OCI-LY1 (cell line): ENCODE measurements around the gene MARCHF10.

ENCODE experiments used
- H2AFZ ChIP-seq: fragments of 200-600 bp; sonication (generic), shearing (Covaris generic); 2 replicates; pipeline ENCODE4 v1.6.0; 2014; ENCODE audit warnings: antibody characterized with exemption, mild to moderate bottlenecking, low read length
- H3F3A ChIP-seq: fragments of 200-600 bp; sonication (generic), shearing (Covaris generic); 2 replicates; pipeline ENCODE4 v1.6.0; 2014; ENCODE audit warnings: mild to moderate bottlenecking, antibody characterized with exemption, low read length, moderate library complexity; ENCODE audit not compliant: insufficient read depth
- H3K27ac ChIP-seq: fragments of 200-600 bp; sonication (generic); 2 replicates; pipeline ENCODE4 v1.5.1; 2014; ENCODE audit warnings: low read length, mixed run types, mild to moderate bottlenecking, low read depth; ENCODE audit not compliant: poor library complexity, severe bottlenecking
- H3K27me3 ChIP-seq: fragments of 200-600 bp; sonication (generic); 2 replicates; pipeline ENCODE4 v1.6.0; 2014; ENCODE audit warnings: antibody characterized with exemption, mild to moderate bottlenecking, low read length, moderate library complexity; ENCODE audit not compliant: insufficient read depth
- H3K36me3 ChIP-seq: fragments of 200-600 bp; sonication (generic); 2 replicates; pipeline ENCODE4 v1.6.1; 2014; ENCODE audit warnings: mild to moderate bottlenecking, antibody characterized with exemption, low read length, moderate library complexity, mixed read lengths; ENCODE audit not compliant: insufficient read depth
- H3K4me1 ChIP-seq: fragments of 200-600 bp; sonication (generic); 2 replicates; pipeline ENCODE4 v1.5.1; 2014; ENCODE audit warnings: mild to moderate bottlenecking, low read length, moderate library complexity; ENCODE audit not compliant: insufficient read depth, severe bottlenecking
- H3K4me2 ChIP-seq: fragments of 200-600 bp; sonication (generic), shearing (Covaris generic); 2 replicates; pipeline ENCODE4 v1.6.1; 2014; ENCODE audit warnings: low read length
- H3K4me3 ChIP-seq: fragments of 200-600 bp; sonication (generic); 2 replicates; pipeline ENCODE4 v1.5.1; 2014; ENCODE audit warnings: low read length, low read depth, mild to moderate bottlenecking, mixed read lengths; ENCODE audit not compliant: poor library complexity, severe bottlenecking
- H3K79me2 ChIP-seq: fragments of 200-600 bp; shearing (Covaris generic); 2 replicates; pipeline ENCODE4 v1.6.1; 2016; ENCODE audit warnings: mixed run types, low read length, mixed read lengths; ENCODE audit not compliant: insufficient read depth
- H3K9ac ChIP-seq: fragments of 200-600 bp; sonication (generic), shearing (Covaris generic); 2 replicates; pipeline ENCODE4 v1.6.1; 2014; ENCODE audit warnings: mild to moderate bottlenecking, low read length, mixed read lengths
- H3K9me2 ChIP-seq: fragments of 200-600 bp; sonication (generic), shearing (Covaris generic); 2 replicates; pipeline ENCODE4 v1.6.1; 2014; ENCODE audit warnings: low read depth, mild to moderate bottlenecking, low read length, mixed read lengths
- H3K9me3 ChIP-seq: fragments of 200-600 bp; shearing (Covaris generic); 2 replicates; pipeline ENCODE4 v1.6.1; 2014; ENCODE audit warnings: low read length, mixed read lengths
- H4K20me1 ChIP-seq: fragments of 200-600 bp; sonication (generic), shearing (Covaris generic); 2 replicates; pipeline ENCODE4 v1.6.0; 2016; ENCODE audit warnings: mild to moderate bottlenecking, low read length; ENCODE audit not compliant: insufficient read depth
- EZH2 ChIP-seq: fragments of 200-600 bp; sonication (generic), shearing (Covaris generic); IDR thresholded peaks from 2 replicates; pipeline ENCODE4 v1.8.0; 2017; ENCODE audit warnings: borderline replicate concordance, mixed run types, mild to moderate bottlenecking, antibody characterized with exemption, low read length, moderate library complexity, mixed read lengths
- TF ChIP-seq, protein P1 (sequence below): fragments of 200-600 bp; sonication (generic), shearing (Covaris generic); IDR thresholded peaks from 2 replicates; pipeline ENCODE4 v1.5.1; 2017; ENCODE audit warnings: mild to moderate bottlenecking, antibody characterized with exemption, low read length, moderate library complexity, mixed read lengths

MARCHF10 gene

GRCh38 chr17:62781356-62781755 lies 26.8 kb downstream of the MARCHF10 start:
- H3K4me1 ChIP-seq: no peaks in the 10 kb centered on the region
- H3K36me3 ChIP-seq: no peaks in the 10 kb centered on the region
- no peak overlapping the region for H3K27ac ChIP-seq
- no peaks in the 10 kb centered on the region for H4K20me1 ChIP-seq
- no peaks in the 10 kb centered on the region for H3K79me2 ChIP-seq
- no peak overlapping the region for H3K4me3 ChIP-seq
- H3F3A ChIP-seq: no peaks in the 10 kb centered on the region
- no peaks in the 10 kb centered on the region for H3K9me3 ChIP-seq
- H3K4me2 ChIP-seq: no peak overlapping the region
- no peak overlapping the region for H2AFZ ChIP-seq
- H3K27me3 ChIP-seq: no peaks in the 10 kb centered on the region
- TF ChIP-seq, protein P1, sequence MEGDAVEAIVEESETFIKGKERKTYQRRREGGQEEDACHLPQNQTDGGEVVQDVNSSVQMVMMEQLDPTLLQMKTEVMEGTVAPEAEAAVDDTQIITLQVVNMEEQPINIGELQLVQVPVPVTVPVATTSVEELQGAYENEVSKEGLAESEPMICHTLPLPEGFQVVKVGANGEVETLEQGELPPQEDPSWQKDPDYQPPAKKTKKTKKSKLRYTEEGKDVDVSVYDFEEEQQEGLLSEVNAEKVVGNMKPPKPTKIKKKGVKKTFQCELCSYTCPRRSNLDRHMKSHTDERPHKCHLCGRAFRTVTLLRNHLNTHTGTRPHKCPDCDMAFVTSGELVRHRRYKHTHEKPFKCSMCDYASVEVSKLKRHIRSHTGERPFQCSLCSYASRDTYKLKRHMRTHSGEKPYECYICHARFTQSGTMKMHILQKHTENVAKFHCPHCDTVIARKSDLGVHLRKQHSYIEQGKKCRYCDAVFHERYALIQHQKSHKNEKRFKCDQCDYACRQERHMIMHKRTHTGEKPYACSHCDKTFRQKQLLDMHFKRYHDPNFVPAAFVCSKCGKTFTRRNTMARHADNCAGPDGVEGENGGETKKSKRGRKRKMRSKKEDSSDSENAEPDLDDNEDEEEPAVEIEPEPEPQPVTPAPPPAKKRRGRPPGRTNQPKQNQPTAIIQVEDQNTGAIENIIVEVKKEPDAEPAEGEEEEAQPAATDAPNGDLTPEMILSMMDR: no peak
- TF ChIP-seq EZH2: no peak
- H3K9me2 ChIP-seq: no peaks in the 10 kb centered on the region
- no peak overlapping the region for H3K9ac ChIP-seq

DNA sequence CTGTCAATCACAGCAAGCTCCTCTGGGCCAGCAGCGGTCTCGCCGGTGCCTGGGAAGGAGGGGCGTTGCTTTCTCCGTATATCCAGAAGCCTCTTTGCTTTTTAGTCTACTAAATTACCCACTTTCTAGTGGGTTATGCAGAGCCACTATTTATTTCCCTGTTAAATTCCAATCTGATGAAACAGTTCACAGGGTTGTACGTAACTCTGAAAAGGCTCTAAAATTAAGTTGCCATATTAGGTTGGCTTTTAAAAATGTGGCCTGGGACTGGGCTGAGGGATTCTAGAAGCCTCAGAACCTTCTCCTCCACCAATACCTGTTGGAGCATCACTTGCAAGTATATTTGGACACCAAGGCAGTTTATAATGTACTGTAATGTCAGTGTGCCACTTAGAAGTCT lies 27.2 kb downstream of the MARCHF10 start:
- H3K4me3 ChIP-seq: no peak overlapping the region
- H3K27me3 ChIP-seq: no peaks in the 10 kb centered on the region
- no peaks in the 10 kb centered on the region for H3K9me3 ChIP-seq
- H3F3A ChIP-seq: no peaks in the 10 kb centered on the region
- H3K36me3 ChIP-seq: no peaks in the 10 kb centered on the region
- no peaks in the 10 kb centered on the region for H3K79me2 ChIP-seq
- no peak overlapping the region for H2AFZ ChIP-seq
- H3K27ac ChIP-seq: no peak overlapping the region
- no peak overlapping the region for H3K4me2 ChIP-seq
- no peaks in the 10 kb centered on the region for H4K20me1 ChIP-seq
- no peaks in the 10 kb centered on the region for H3K9me2 ChIP-seq
- no peak overlapping the region for H3K9ac ChIP-seq
- H3K4me1 ChIP-seq: no peaks in the 10 kb centered on the region
- TF ChIP-seq, protein P1: no peak

- Histone ChIP-seq H3K27me3 (no peaks in the 10 kb centered on the region), H3K27ac (no peak overlapping the region), H3K9me3 (no peaks in the 10 kb centered on the region), H3K4me3 (no peak overlapping the region), H3K79me2 (no peaks in the 10 kb centered on the region), H3F3A (no peaks in the 10 kb centered on the region), H3K9ac (no peak overlapping the region), H3K36me3 (no peaks in the 10 kb centered on the region), H4K20me1 (no peaks in the 10 kb centered on the region), H2AFZ (no peak overlapping the region), H3K9me2 (no peaks in the 10 kb centered on the region), H3K4me2 (no peak overlapping the region), H3K4me1 (no peaks in the 10 kb centered on the region)
- TF ChIP-seq EZH2: no peak
- TF ChIP-seq, protein P1: no peak
Observed at GRCh38 chr17:62780269-62780668, 27.8 kb downstream of the MARCHF10 start.
